HEK293T (cell line): ENCODE data around the gene TTLL11.

Experiments used
- BHLHE40 ChIP-seq: fragments of 450-650 bp; IDR thresholded peaks from 2 replicates; pipeline ENCODE4 v1.6.1; 2016; ENCODE audit warnings: mild to moderate bottlenecking, moderate library complexity, borderline replicate concordance
- CTBP1 ChIP-seq: fragments of 450-650 bp; IDR thresholded peaks from 2 replicates; pipeline ENCODE4 v1.6.1; 2016; ENCODE audit warnings: borderline replicate concordance
- FOXA1 ChIP-seq: fragments of 450-650 bp; IDR thresholded peaks from 2 replicates; pipeline ENCODE4 v1.6.1; 2016; ENCODE audit warnings: mild to moderate bottlenecking
- FOXK2 ChIP-seq: fragments of 450-650 bp; IDR thresholded peaks from 2 replicates; pipeline ENCODE4 v1.6.1; 2016; ENCODE audit warnings: mild to moderate bottlenecking
- FOXM1 ChIP-seq: fragments of 450-650 bp; IDR thresholded peaks from 2 replicates; pipeline ENCODE4 v1.6.1; 2017; ENCODE audit warnings: mild to moderate bottlenecking, borderline replicate concordance
- L3MBTL2 ChIP-seq: fragments of 450-650 bp; conservative IDR thresholded peaks from 2 replicates; pipeline ENCODE4 v1.6.1; 2016; ENCODE audit warnings: mild to moderate bottlenecking
- LEF1 ChIP-seq: fragments of 450-650 bp; IDR thresholded peaks from 2 replicates; pipeline ENCODE4 v1.6.1; 2017; ENCODE audit warnings: mild to moderate bottlenecking, borderline replicate concordance
- PKNOX1 ChIP-seq: fragments of 450-650 bp; IDR thresholded peaks from 2 replicates; pipeline ENCODE4 v1.6.1; 2016
- SP1 ChIP-seq: fragments of 450-650 bp; IDR thresholded peaks from 2 replicates; pipeline ENCODE4 v1.6.1; 2017
- TARDBP ChIP-seq: fragments of 450-650 bp; IDR thresholded peaks from 2 replicates; pipeline ENCODE4 v1.6.1; 2016
- ZNF384 ChIP-seq: fragments of 450-650 bp; IDR thresholded peaks from 2 replicates; pipeline ENCODE4 v1.6.1; 2016

- TF ChIP-seq FOXK2, result no peak
- TF ChIP-seq ZNF384, result no peak
- TF ChIP-seq TARDBP, result no peak
- no peak for TF ChIP-seq FOXA1
- TF ChIP-seq LEF1, result no peak
- TF ChIP-seq PKNOX1, result no peak
- TF ChIP-seq SP1, result no peak
- no peak for TF ChIP-seq L3MBTL2
- TF ChIP-seq FOXM1, result no peak
- no peak for TF ChIP-seq BHLHE40
- no peak for TF ChIP-seq CTBP1
These were observed 35.8 kb upstream of the TTLL11 start for GRCh38 chr9:122128969-122129343.
